Hematopoietic multipotent progenitor cell treated with erythropoietin and hydrocortisone succinate and interleukin-3 and kit ligand, for 6 days (in vitro differentiated cells): Measurements from ENCODE around the gene VMP1.

ENCODE experiments used
- DNase-seq: peaks from one replicate; pipeline ENCODE4 v3.0.0-alpha.2; 2015

VMP1 gene

GRCh38 chr17:59707149-59707970, at the start of gene VMP1, which contains the start of gene PTRH2:
VMP1 (plus strand) TSS chr17:59707654; CDS start chr17:59731447, 23,793 bp downstream.
PTRH2 (minus strand) TSS chr17:59707430; CDS start chr17:59697978, 9,452 bp downstream.
- DNase-seq: peak; percentile 100

GRCh38 chr17:59666235-59666634, 41.2 kb upstream of the VMP1 start:
- DNase-seq: no peak

- no peak for DNase-seq
These were observed 38.6 kb upstream of the VMP1 start for GRCh38 chr17:59668816-59669215.

- DNase-seq: no peak
These were observed 38.0 kb upstream of the VMP1 start for GRCh38 chr17:59669411-59669810.

GRCh38 chr17:59669944-59670343, 37.5 kb upstream of the VMP1 start:
- no peak for DNase-seq

- DNase-seq: no peak
These were observed 36.1 kb upstream of the VMP1 start for GRCh38 chr17:59671386-59671785.

GRCh38 chr17:59675231-59675630, 32.2 kb upstream of the VMP1 start:
- no peak for DNase-seq

GRCh38 chr17:59676716-59677115, 30.7 kb upstream of the VMP1 start:
- DNase-seq: no peak

GRCh38 chr17:59678918-59679317, 28.5 kb upstream of the VMP1 start:
- DNase-seq: no peak

GRCh38 chr17:59680314-59680713, 27.1 kb upstream of the VMP1 start:
- no peak for DNase-seq

GRCh38 chr17:59683283-59683682, 24.2 kb upstream of the VMP1 start:
- peak; percentile 38 for DNase-seq

GRCh38 chr17:59684967-59685366, 22.5 kb upstream of the VMP1 start:
- peak; percentile 93 for DNase-seq

- DNase-seq: no peak
These were observed 19.4 kb upstream of the VMP1 start for GRCh38 chr17:59688008-59688407.

GRCh38 chr17:59688496-59688895, 19.0 kb upstream of the VMP1 start:
- DNase-seq: no peak

GRCh38 chr17:59693582-59693981, 13.9 kb upstream of the VMP1 start:
- no peak for DNase-seq

- no peak for DNase-seq
These were observed 13.1 kb upstream of the VMP1 start for GRCh38 chr17:59694344-59694743.

GRCh38 chr17:59695945-59696681, 11.3 kb upstream of the VMP1 start:
- DNase-seq: no peak

- DNase-seq: no peak
These were observed 10.7 kb upstream of the VMP1 start for GRCh38 chr17:59696682-59697277.

GRCh38 chr17:59698143-59698542, 9.3 kb upstream of the VMP1 start:
- no peak for DNase-seq

- DNase-seq: no peak
These were observed 8.2 kb upstream of the VMP1 start for GRCh38 chr17:59699218-59699617.

GRCh38 chr17:59699786-59700185, 7.7 kb upstream of the VMP1 start:
- DNase-seq: no peak

GRCh38 chr17:59702304-59702703, 5.2 kb upstream of the VMP1 start:
- peak; percentile 50 for DNase-seq

GRCh38 chr17:59707971-59708430, 547 bp downstream of the VMP1 start:
- DNase-seq: no peak

GRCh38 chr17:59711936-59712335, 4.5 kb downstream of the VMP1 start:
- DNase-seq: no peak
